Fibroblast of skin of back (primary cell): ENCODE results near the gene FBXL7.

Source experiments
- DNase-seq: peaks from one replicate; pipeline ENCODE4 v3.0.0-alpha.2; 2013

The FBXL7 gene

GRCh38 chr5:15959370-15960164 is 459.6 kb downstream of the FBXL7 start:
- DNase-seq = no peak

GRCh38 chr5:15966066-15966640 is 466.2 kb downstream of the FBXL7 start:
- DNase-seq = no peak

DNA sequence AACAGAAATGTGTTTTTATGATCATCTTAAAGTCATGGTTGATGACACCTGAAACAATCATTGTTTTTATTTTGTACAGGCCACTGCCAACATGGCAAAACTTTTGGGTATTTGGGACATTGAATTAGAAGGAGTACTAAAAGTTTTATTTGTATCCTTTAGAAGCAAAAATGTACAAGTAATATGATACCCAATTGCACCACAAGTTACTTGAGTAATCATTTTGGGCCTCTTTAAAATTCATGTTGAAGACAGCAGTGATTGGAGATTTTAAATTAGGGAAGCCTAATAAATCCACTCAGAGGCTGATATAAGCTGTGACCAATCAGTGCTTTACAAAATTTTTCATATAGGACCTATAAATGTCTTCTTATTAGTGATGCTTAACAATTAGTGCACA is 466.7 kb downstream of the FBXL7 start:
- DNase-seq = no peak

DNA sequence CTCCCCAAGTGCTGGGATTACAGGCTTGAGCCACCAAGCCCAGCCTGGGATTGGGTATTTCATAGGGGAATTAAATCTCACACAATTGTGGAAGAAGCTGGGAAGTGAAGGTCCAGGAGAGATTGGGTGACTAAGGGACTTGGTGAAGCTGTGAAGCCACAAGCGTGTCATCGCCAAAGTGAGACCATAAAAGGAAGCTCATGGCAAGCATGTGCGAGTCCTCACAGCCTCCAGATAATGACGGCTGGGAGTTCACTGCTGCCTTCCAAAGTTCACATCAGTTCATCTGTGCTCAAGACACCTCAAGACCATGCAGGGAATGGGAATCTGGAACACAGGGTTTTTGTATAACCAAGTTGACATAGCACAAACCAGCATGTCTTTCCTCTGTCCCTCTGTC is 469.0 kb downstream of the FBXL7 start:
- peak; percentile 55 for DNase-seq

DNA sequence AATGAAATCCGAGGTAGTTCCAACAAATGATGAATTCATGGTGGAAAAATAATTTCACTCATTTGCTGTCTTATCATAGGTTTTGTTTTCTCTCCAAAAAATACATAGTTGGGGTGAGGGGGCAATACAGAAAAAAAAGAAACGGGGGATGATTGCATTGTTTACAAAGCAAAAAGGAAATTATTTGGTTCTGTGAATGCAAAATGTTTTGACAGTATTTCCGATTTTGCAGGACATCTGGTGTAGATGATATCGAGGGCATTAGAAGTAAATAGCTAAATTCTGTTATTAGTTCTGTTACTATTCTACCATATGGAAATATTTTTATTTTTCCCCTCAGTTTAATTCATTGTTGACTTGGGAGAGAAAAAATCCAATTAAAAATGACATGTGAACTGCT is 477.9 kb downstream of the FBXL7 start:
- no peak for DNase-seq

- no peak for DNase-seq
Measured at GRCh38 chr5:15980835-15981234, 480.9 kb downstream of the FBXL7 start.

DNA sequence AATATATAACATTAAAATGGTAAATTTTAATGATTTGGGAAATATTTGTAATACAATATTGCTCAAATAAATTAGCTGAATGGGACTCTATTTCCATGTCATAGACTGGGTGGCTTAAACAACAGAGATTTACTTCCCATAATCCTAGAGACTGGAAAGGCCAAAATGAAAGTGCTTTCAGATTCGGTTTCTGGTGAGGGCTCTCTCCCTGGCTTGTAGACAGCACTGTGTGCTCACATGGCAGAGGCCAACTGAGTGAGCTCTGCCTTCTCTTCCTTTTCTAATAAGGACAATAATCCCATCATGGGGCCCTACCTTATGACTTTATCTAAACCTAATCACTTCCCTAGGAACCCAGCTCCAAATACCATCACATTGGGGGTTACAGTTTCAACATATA is 483.4 kb downstream of the FBXL7 start:
- DNase-seq = no peak
